ENCODE data around the gene PDE4B.

- TF ChIP-seq POLR2A (IDR thresholded peaks at IDR 0.05; ENCODE audit: low read length) (no peak), GATA1 (IDR thresholded peaks at IDR 0.05; ENCODE audit: low read depth, low read length) (no peak)
Measured at GRCh38 chr1:66311092-66311491, 518.4 kb downstream of the PDE4B start.

All from erythroblast (primary cell).